ENCODE data around the gene TSPAN5. TPM values are rescaled to one million over a fixed set of nuclear protein-coding genes. Genes with fewer than 3 reads are reported as not detected.

TSPAN5 gene
- total RNA-seq, 2 donors from 2014 or later: 7.9 to 48.5 TPM

DNA sequence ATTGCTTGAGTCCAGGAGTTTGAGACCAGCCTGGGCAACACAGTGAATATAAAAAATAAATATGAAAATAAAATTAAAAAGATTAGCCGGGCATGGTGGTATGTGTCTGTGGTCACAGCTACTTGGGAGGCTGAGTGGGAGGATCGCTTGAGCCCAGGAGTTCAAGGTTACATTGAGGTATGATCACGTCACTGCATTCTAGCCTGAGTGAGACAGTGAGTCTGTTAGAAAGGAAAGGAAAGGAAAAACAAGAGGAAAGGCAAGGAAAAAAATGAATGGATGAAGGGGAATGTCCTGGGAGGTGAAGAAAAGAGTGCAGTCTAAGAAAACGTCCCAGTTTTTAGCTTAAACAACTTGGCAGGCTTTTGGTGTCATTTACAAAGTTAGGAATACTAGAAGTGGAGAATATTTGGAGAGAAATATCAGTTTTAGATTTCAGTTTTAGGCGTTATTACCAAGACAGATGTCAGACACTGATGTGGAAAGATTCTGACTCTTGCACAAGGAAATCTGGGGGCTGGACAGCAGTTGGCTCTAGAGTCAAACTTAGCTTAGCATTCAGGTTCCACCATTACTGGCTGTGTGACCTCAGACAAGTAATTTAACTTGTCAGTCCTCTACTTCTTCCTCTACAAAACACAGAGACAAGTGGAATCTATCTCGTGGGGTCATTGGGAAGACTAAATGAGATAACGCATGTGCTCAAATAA, 139.0 kb downstream of the TSPAN5 start:
- Histone ChIP-seq H3K4me1 (replicated peaks) (no peaks in the 10 kb centered on the region), H3K9me3 (no peaks in the 10 kb centered on the region), H3K36me3 (no peaks in the 10 kb centered on the region), H3K27ac (no peak overlapping the region), H3K4me3 (no peak overlapping the region), H3K27me3 (replicated peaks; ENCODE audit: insufficient read depth) (no peaks in the 10 kb centered on the region)
- TF ChIP-seq POLR2AphosphoS5 (IDR thresholded peaks at IDR 0.05) (no peak), POLR2A (IDR thresholded peaks at IDR 0.05) (no peak)
- TF ChIP-seq, protein P1, sequence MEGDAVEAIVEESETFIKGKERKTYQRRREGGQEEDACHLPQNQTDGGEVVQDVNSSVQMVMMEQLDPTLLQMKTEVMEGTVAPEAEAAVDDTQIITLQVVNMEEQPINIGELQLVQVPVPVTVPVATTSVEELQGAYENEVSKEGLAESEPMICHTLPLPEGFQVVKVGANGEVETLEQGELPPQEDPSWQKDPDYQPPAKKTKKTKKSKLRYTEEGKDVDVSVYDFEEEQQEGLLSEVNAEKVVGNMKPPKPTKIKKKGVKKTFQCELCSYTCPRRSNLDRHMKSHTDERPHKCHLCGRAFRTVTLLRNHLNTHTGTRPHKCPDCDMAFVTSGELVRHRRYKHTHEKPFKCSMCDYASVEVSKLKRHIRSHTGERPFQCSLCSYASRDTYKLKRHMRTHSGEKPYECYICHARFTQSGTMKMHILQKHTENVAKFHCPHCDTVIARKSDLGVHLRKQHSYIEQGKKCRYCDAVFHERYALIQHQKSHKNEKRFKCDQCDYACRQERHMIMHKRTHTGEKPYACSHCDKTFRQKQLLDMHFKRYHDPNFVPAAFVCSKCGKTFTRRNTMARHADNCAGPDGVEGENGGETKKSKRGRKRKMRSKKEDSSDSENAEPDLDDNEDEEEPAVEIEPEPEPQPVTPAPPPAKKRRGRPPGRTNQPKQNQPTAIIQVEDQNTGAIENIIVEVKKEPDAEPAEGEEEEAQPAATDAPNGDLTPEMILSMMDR (IDR thresholded peaks at IDR 0.05): no peak
- DNase-seq (ENCODE audit: low spot score): no peak
- intact Hi-C loops (cut with DNase I): no loop called here
- 85% methylated on average over 7 of the region's 7 CpGs for WGBS

- Histone ChIP-seq H3K27ac (no peak overlapping the region), H3K9me3 (no peaks in the 10 kb centered on the region), H3K4me3 (no peak overlapping the region), H3K4me1 (replicated peaks) (no peaks in the 10 kb centered on the region), H3K27me3 (replicated peaks; ENCODE audit: insufficient read depth) (no peaks in the 10 kb centered on the region), H3K36me3 (no peaks in the 10 kb centered on the region)
- 91% methylated on average over 5 of the region's 5 CpGs for WGBS
- TF ChIP-seq, protein P1 (IDR thresholded peaks at IDR 0.05): no peak
- TF ChIP-seq POLR2AphosphoS5 (IDR thresholded peaks at IDR 0.05): no peak
- TF ChIP-seq POLR2A (IDR thresholded peaks at IDR 0.05): no peak
- intact Hi-C loops (cut with DNase I): no loop called here
- no peak for DNase-seq (ENCODE audit: low spot score)
Measured at GRCh38 chr4:98518559-98519267, 139.7 kb downstream of the TSPAN5 start.

GRCh38 chr4:98517218-98518021, 141.0 kb downstream of the TSPAN5 start:
- Histone ChIP-seq H3K4me3 (no peak overlapping the region), H3K4me1 (replicated peaks) (no peaks in the 10 kb centered on the region), H3K9me3 (no peaks in the 10 kb centered on the region), H3K36me3 (no peaks in the 10 kb centered on the region), H3K27me3 (replicated peaks; ENCODE audit: insufficient read depth) (no peaks in the 10 kb centered on the region), H3K27ac (no peak overlapping the region)
- DNase-seq (ENCODE audit: low spot score): no peak
- intact Hi-C loops (cut with DNase I): no loop called here
- 21% methylated on average over 2 of the region's 2 CpGs for WGBS
- TF ChIP-seq POLR2A (IDR thresholded peaks at IDR 0.05): no peak
- TF ChIP-seq, protein P1 (IDR thresholded peaks at IDR 0.05): no peak
- no peak for TF ChIP-seq POLR2AphosphoS5 (IDR thresholded peaks at IDR 0.05)

GRCh38 chr4:98516441-98517217, 141.8 kb downstream of the TSPAN5 start:
- no peak overlapping the region for H3K27ac ChIP-seq
- TF ChIP-seq, protein P1 (IDR thresholded peaks at IDR 0.05): no peak

More at GRCh38 chr4:98516441-98517217, 141.8 kb downstream of the TSPAN5 start:
- no peaks in the 10 kb centered on the region for H3K27me3 ChIP-seq (replicated peaks; ENCODE audit: insufficient read depth)
- WGBS: 77% methylated on average over 5 of the region's 5 CpGs
- H3K4me3 ChIP-seq: no peak overlapping the region
- no peaks in the 10 kb centered on the region for H3K4me1 ChIP-seq (replicated peaks)
- no peak for DNase-seq (ENCODE audit: low spot score)
- intact Hi-C loops (cut with DNase I): no loop called here
- H3K9me3 ChIP-seq: no peaks in the 10 kb centered on the region
- no peaks in the 10 kb centered on the region for H3K36me3 ChIP-seq

Data from prostate gland (tissue), 2 donors.